Measurements from ENCODE around the gene GAD1. TPM values are rescaled to one million over a fixed set of nuclear protein-coding genes. Genes with fewer than 3 reads are reported as not detected.

Gene GAD1
- total RNA-seq: 1 to 10 TPM in 1 of 2 donors, under 1 TPM in 1; 0.73 to 7.1 TPM

DNA sequence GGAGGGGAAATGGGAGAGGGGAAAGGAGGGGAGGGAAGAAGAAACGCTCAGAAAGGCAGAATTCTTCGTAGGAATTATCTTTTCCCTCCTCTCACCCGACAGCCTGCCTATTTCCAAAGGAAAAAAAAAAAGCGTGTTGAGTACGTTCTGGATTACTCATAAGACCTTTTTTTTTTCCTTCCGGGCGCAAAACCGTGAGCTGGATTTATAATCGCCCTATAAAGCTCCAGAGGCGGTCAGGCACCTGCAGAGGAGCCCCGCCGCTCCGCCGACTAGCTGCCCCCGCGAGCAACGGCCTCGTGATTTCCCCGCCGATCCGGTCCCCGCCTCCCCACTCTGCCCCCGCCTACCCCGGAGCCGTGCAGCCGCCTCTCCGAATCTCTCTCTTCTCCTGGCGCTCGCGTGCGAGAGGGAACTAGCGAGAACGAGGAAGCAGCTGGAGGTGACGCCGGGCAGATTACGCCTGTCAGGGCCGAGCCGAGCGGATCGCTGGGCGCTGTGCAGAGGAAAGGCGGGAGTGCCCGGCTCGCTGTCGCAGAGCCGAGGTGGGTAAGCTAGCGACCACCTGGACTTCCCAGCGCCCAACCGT is at the start of gene GAD1:
Gene GAD1 (plus strand): TSS at position 384 of the 589 bp plus-strand sequence. CDS start 1,705 bp downstream, outside the sequence.
- H3K27me3 Mint-ChIP-seq: peaks cover 55% of the 10 kb centered on the region

DNA sequence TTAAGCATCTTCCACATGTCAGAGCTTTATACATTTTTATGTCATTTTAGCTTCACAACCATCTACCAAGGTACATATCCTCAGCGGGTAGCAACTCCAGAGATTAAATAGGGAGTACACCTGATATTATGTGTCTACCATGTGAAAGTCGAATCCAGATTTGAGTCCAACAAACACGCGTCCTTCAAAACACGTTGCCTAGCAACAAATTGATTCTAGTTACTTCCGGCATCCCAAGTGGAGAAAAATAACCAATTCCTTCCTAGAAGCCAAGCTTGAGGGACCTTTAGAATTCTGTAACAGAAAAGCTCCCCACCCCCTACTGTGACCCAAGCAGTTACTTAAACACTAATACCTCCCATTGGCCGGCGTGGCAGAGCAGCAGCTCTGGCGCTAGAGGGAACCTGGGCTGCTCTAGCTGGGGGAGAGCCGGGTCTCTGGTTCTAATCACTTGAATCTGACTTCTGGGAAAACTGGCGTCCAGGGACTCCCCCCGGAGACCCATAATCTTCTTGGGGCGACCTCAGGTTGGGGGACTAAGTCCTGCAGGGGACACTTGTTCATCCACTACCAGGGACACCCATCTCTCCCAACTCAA is 46.6 kb upstream of the GAD1 start, which contains the start of gene ERICH2:
Gene ERICH2 (plus strand): TSS at position 371 of the 598 bp plus-strand sequence. CDS start 304 bp downstream, outside the sequence.
- Mint-ChIP-seq H3K27ac (peak within 1 kb of the TSS; percentile 85), H3K9me3 (no peaks in the 10 kb centered on the region), H3K27me3 (peaks cover 12% of the 10 kb centered on the region), H3K4me3 (peak within 1 kb of the TSS; percentile 78), H3K36me3 (ENCODE audit: low read depth) (no peaks in the 10 kb centered on the region), H3K4me1 (no peaks in the 10 kb centered on the region)
- peak; percentile 69 for ATAC-seq (replicated peaks)

More for the DNA sequence above, at the start of gene GAD1:
- peak within 1 kb of the TSS; percentile 76 for H3K4me3 Mint-ChIP-seq
- H3K4me1 Mint-ChIP-seq: peaks cover 20% of the 10 kb centered on the region
- peak; percentile 66 for ATAC-seq (replicated peaks)
- H3K9me3 Mint-ChIP-seq: no peaks in the 10 kb centered on the region
- peak within 1 kb of the TSS; percentile 81 for H3K27ac Mint-ChIP-seq
- H3K36me3 Mint-ChIP-seq (ENCODE audit: low read depth): peaks cover 7% of the 10 kb centered on the region

DNA sequence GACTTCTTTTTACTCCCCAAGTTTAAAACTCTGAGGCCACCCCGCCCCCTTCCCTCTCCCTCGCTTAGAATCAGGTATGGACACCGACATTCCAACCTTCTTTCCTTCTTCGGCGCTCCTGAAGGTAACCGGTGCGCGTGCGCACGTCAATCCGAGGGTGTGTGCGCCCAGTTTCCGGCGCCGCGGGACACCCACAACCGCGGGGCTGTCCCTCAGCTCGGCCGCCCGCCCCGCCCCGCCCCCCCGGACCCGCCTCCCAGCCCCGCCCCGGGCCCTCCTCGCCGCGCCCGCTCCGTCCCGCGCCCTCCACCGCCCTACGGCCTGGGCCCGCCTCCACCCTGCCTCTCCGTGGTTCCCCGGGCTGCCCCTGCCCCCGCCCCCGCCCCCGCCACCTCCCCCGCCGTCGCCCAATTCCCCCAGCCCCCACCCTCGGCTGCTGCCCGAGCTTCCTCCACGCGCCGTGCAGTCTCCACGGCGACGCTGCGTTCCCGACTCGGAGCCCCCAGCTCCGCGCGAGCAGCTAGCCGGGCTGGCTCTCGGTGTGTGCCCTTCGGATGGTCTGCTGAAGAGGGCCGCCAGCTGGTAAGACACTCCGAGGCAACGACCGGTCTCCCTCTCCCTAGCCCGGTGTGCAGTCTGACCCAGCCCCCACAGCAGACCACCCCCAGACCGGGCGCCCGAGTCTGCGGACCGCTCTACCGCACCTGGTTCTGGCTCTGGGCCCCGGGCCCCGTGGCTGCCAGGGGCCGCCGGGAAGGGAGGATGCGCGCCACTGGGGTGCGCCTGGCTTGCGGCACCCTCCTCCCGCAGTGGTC is 45.9 kb upstream of the GAD1 start:
- peak overlapping the region; percentile 85 for H3K27ac Mint-ChIP-seq
- H3K9me3 Mint-ChIP-seq: no peaks in the 10 kb centered on the region
- H3K4me3 Mint-ChIP-seq: peak overlapping the region; percentile 78

GRCh38 chr2:170771421-170771937 is 45.2 kb upstream of the GAD1 start:
- Mint-ChIP-seq H3K27ac (peak overlapping the region; percentile 44), H3K4me3 (peak overlapping the region; percentile 78), H3K36me3 (ENCODE audit: low read depth) (no peaks in the 10 kb centered on the region), H3K9me3 (no peaks in the 10 kb centered on the region), H3K27me3 (peaks cover 9% of the 10 kb centered on the region), H3K4me1 (no peaks in the 10 kb centered on the region)
- ATAC-seq (replicated peaks): no peak

More for the DNA sequence above, 45.9 kb upstream of the GAD1 start:
- H3K4me1 Mint-ChIP-seq: no peaks in the 10 kb centered on the region
- peaks cover 9% of the 10 kb centered on the region for H3K27me3 Mint-ChIP-seq
- H3K36me3 Mint-ChIP-seq (ENCODE audit: low read depth): no peaks in the 10 kb centered on the region
- peak; percentile 91 for ATAC-seq (replicated peaks)

GRCh38 chr2:170772295-170772694 is 44.4 kb upstream of the GAD1 start:
- Mint-ChIP-seq H3K36me3 (ENCODE audit: low read depth) (no peaks in the 10 kb centered on the region), H3K27me3 (peaks cover 9% of the 10 kb centered on the region)

GRCh38 chr2:170774074-170774473 is 42.6 kb upstream of the GAD1 start:
- peaks cover 13% of the 10 kb centered on the region for H3K27me3 Mint-ChIP-seq
- no peak overlapping the region for H3K27ac Mint-ChIP-seq
- ATAC-seq (replicated peaks): no peak
- H3K9me3 Mint-ChIP-seq: no peaks in the 10 kb centered on the region
- no peaks in the 10 kb centered on the region for H3K36me3 Mint-ChIP-seq (ENCODE audit: low read depth)
- no peaks in the 10 kb centered on the region for H3K4me1 Mint-ChIP-seq
- no peak overlapping the region for H3K4me3 Mint-ChIP-seq

More at GRCh38 chr2:170772295-170772694, 44.4 kb upstream of the GAD1 start:
- Mint-ChIP-seq H3K9me3 (no peaks in the 10 kb centered on the region), H3K4me1 (no peaks in the 10 kb centered on the region), H3K4me3 (peak overlapping the region; percentile 78), H3K27ac (no peak overlapping the region)
- no peak for ATAC-seq (replicated peaks)

- no peaks in the 10 kb centered on the region for H3K9me3 Mint-ChIP-seq
- H3K4me1 Mint-ChIP-seq: no peaks in the 10 kb centered on the region
- no peak overlapping the region for H3K4me3 Mint-ChIP-seq
- H3K36me3 Mint-ChIP-seq (ENCODE audit: low read depth): no peaks in the 10 kb centered on the region
- no peak for ATAC-seq (replicated peaks)
- peaks cover 15% of the 10 kb centered on the region for H3K27me3 Mint-ChIP-seq
- no peak overlapping the region for H3K27ac Mint-ChIP-seq
Measured at GRCh38 chr2:170778900-170779299, 37.8 kb upstream of the GAD1 start.

- H3K9me3 Mint-ChIP-seq: no peaks in the 10 kb centered on the region
- H3K36me3 Mint-ChIP-seq (ENCODE audit: low read depth): no peaks in the 10 kb centered on the region
- no peak overlapping the region for H3K4me3 Mint-ChIP-seq
- ATAC-seq (replicated peaks): no peak
- H3K4me1 Mint-ChIP-seq: no peaks in the 10 kb centered on the region
- peaks cover 17% of the 10 kb centered on the region for H3K27me3 Mint-ChIP-seq
- H3K27ac Mint-ChIP-seq: no peak overlapping the region
Measured at GRCh38 chr2:170779304-170779703, 37.4 kb upstream of the GAD1 start.

- H3K4me1 Mint-ChIP-seq: no peaks in the 10 kb centered on the region
- H3K4me3 Mint-ChIP-seq: no peak overlapping the region
- peaks cover 34% of the 10 kb centered on the region for H3K27me3 Mint-ChIP-seq
- no peaks in the 10 kb centered on the region for H3K9me3 Mint-ChIP-seq
- no peak for ATAC-seq (replicated peaks)
- H3K27ac Mint-ChIP-seq: no peak overlapping the region
- H3K36me3 Mint-ChIP-seq (ENCODE audit: low read depth): no peaks in the 10 kb centered on the region
Measured at GRCh38 chr2:170782673-170783072, 34.0 kb upstream of the GAD1 start.

- no peak for ATAC-seq (replicated peaks)
- no peaks in the 10 kb centered on the region for H3K4me1 Mint-ChIP-seq
Measured at GRCh38 chr2:170783549-170783948, 33.1 kb upstream of the GAD1 start.

GRCh38 chr2:170798996-170799395 is 17.7 kb upstream of the GAD1 start:
- ATAC-seq (replicated peaks): no peak
- Mint-ChIP-seq H3K4me3 (no peak overlapping the region), H3K9me3 (no peaks in the 10 kb centered on the region), H3K27ac (no peak overlapping the region), H3K27me3 (peaks cover 21% of the 10 kb centered on the region), H3K4me1 (no peaks in the 10 kb centered on the region), H3K36me3 (ENCODE audit: low read depth) (no peaks in the 10 kb centered on the region)

More at GRCh38 chr2:170783549-170783948, 33.1 kb upstream of the GAD1 start:
- H3K9me3 Mint-ChIP-seq: no peaks in the 10 kb centered on the region
- H3K27me3 Mint-ChIP-seq: peaks cover 36% of the 10 kb centered on the region
- no peak overlapping the region for H3K4me3 Mint-ChIP-seq
- no peak overlapping the region for H3K27ac Mint-ChIP-seq
- no peaks in the 10 kb centered on the region for H3K36me3 Mint-ChIP-seq (ENCODE audit: low read depth)

- H3K36me3 Mint-ChIP-seq (ENCODE audit: low read depth): no peaks in the 10 kb centered on the region
- peaks cover 10% of the 10 kb centered on the region for H3K27me3 Mint-ChIP-seq
- H3K27ac Mint-ChIP-seq: no peak overlapping the region
- ATAC-seq (replicated peaks): no peak
- no peak overlapping the region for H3K4me3 Mint-ChIP-seq
- no peaks in the 10 kb centered on the region for H3K9me3 Mint-ChIP-seq
- no peaks in the 10 kb centered on the region for H3K4me1 Mint-ChIP-seq
Measured at GRCh38 chr2:170806548-170806947, 10.1 kb upstream of the GAD1 start.

- no peak for ATAC-seq (replicated peaks)
Measured at GRCh38 chr2:170812710-170813600, 3.7 kb upstream of the GAD1 start.

More at GRCh38 chr2:170812710-170813600, 3.7 kb upstream of the GAD1 start:
- no peak overlapping the region for H3K27ac Mint-ChIP-seq
- no peaks in the 10 kb centered on the region for H3K36me3 Mint-ChIP-seq (ENCODE audit: low read depth)
- H3K9me3 Mint-ChIP-seq: no peaks in the 10 kb centered on the region
- peaks cover 5% of the 10 kb centered on the region for H3K4me1 Mint-ChIP-seq
- no peak overlapping the region for H3K4me3 Mint-ChIP-seq
- peaks cover 37% of the 10 kb centered on the region for H3K27me3 Mint-ChIP-seq
